ENCODE results near the gene PNPLA7. TPM values are rescaled to one million over a fixed set of nuclear protein-coding genes. Genes with fewer than 3 reads are reported as not detected.

Gene PNPLA7
- total RNA-seq, 4 donors from 2014 or later: 13.0 to 34.3 (median 29.2) TPM

DNA sequence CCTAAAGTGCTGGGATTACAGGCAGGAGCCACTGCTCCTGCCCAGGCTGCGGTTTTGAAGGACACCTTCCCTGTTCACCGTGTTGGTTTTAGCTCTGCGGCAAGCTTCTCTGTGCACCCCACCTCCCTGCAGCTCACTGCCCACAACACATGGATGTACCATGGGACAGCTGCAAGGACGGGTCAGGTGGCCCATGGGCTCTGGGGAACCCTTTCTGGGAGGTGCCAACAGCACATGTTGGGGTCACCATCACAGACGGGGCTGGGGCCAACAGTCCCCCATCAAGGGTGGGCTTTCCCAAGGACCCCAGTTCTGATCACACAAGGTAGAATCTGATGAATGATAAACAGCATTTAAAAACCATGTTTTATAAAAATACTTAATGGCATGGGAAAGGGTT, 134.8 kb downstream of the PNPLA7 start:
- TF ChIP-seq, protein P1, sequence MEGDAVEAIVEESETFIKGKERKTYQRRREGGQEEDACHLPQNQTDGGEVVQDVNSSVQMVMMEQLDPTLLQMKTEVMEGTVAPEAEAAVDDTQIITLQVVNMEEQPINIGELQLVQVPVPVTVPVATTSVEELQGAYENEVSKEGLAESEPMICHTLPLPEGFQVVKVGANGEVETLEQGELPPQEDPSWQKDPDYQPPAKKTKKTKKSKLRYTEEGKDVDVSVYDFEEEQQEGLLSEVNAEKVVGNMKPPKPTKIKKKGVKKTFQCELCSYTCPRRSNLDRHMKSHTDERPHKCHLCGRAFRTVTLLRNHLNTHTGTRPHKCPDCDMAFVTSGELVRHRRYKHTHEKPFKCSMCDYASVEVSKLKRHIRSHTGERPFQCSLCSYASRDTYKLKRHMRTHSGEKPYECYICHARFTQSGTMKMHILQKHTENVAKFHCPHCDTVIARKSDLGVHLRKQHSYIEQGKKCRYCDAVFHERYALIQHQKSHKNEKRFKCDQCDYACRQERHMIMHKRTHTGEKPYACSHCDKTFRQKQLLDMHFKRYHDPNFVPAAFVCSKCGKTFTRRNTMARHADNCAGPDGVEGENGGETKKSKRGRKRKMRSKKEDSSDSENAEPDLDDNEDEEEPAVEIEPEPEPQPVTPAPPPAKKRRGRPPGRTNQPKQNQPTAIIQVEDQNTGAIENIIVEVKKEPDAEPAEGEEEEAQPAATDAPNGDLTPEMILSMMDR (IDR thresholded peaks at IDR 0.05; ENCODE audit: low read depth): no peak

DNA sequence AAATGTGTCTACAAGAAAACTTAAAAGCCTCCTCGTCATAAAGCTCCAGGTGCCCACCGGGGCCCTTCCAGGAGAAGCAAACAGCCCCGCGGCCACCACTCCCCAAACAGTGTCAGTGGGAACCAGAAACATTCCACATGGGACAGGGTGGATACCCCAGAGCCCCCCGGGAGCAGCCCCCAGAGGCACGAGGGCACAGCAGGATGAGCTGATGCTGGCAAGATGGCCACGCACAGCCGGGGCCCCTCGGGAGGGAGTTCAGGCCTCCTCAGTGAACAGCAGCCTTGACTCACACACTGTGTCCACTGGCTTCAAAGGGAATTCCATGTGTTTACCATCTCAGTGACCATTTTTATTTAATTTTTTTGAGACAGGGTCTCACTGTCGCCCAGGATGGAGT, 137.8 kb downstream of the PNPLA7 start:
- TF ChIP-seq, protein P1 (IDR thresholded peaks at IDR 0.05; ENCODE audit: low read depth): no peak

DNA sequence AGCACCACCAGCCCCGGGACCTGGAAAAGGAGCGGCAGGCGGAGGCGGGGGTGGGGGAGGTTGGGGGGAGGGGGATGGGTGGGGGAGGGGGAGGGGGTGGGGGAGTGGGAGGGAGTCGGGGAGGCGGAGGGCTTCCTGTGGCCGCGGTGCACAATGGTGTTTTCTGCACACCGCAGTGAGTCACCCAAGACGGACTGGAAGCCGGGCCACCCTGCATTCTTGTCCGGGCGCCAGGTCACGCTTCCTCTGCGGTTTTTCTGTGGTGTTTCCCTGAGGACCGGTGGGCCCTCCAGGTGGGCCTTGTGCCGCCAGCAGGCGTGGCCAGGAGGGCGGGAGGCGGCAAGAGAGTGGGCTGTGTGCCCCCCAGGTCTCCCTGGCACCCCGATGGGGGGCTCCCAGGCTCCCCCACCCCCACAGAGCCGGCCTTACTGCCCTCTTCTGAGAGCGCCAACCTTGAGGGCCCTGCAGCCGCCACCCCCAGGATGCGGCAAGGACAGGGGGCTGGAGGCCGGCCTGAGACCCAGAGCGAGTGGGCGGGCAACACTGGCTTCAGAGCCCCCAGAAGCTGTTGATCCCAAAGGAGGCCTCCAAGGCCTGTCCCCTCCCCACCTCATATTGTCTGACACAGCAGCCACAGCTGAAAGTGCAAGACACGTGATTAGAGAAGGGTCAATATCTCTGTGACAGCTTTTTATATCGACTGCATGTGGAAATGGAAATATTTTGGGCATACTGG, 138.4 kb downstream of the PNPLA7 start:
- TF ChIP-seq, protein P1 (IDR thresholded peaks at IDR 0.05; ENCODE audit: low read depth): no peak

DNA sequence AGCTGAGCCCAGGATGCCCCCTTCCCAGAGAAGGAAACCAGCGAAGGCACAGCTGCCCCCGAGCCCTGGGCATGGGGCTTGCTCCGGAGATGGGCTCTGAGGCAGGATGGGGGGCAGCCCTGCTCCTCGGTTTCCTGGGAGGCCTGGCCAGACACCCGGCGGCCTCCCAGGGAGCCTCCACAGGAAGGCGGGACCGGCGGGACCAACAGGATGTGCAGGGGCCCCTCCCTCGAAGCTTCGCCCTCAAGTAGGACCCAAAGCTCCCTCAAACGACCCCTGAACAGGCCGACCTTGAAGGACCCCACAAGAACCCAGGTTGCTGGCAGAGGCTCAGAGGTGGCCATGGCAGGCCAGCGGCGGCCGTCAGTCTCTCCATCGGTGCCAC, 138.9 kb downstream of the PNPLA7 start:
- TF ChIP-seq, protein P1 (IDR thresholded peaks at IDR 0.05; ENCODE audit: low read depth): no peak

DNA sequence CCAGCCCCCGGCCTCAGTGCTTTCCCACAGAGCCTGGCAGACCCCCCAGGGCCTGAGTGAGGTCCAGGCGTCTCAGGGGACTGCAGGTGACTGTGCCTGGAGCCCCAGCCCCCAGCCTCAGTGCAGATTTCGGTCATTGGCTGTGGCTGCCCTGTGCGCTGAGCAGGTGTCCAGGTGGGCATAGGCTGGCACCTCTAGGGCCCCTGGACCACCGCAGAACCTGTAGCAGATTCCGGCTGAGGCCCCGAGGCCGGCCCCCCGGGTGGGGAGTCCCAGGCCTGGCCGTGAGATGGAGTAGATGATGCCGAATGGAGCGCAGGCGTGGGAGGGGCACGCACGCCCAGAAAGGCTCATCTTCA, 139.3 kb downstream of the PNPLA7 start:
- TF ChIP-seq, protein P1 (IDR thresholded peaks at IDR 0.05; ENCODE audit: low read depth): no peak

Other genes with a start within 250 kb of the PNPLA7 start
- gene NRARP, start 248.1 kb downstream of the PNPLA7 start, total RNA-seq: 10 to 100 TPM in 1 of 4 donors, 1 to 10 TPM in 2, under 1 TPM in 1; 0.51 to 11.5 (median 2.9) TPM
- gene EXD3, start 127.2 kb downstream of the PNPLA7 start, total RNA-seq: 10 to 100 TPM in 2 of 4 donors, 1 to 10 TPM in 2; 7.5 to 44.6 (median 10.5) TPM
- 1 to 10 TPM; 1.4 to 5.3 (median 2.4) TPM for gene NOXA1, start 127.0 kb downstream of the PNPLA7 start, total RNA-seq
- not detected for gene ENTPD8, start 109.0 kb downstream of the PNPLA7 start, total RNA-seq
- 10 to 100 TPM; 17.7 to 37.5 (median 25.2) TPM for gene NSMF, start 91.1 kb downstream of the PNPLA7 start, total RNA-seq
- 100 to 1,000 TPM in 1 of 4 donors, 10 to 100 TPM in 3; 55.3 to 152 (median 64.7) TPM for gene MRPL41, start 1.5 kb upstream of the PNPLA7 start, total RNA-seq
- gene DPH7, start 28.5 kb upstream of the PNPLA7 start, total RNA-seq: 10 to 100 TPM; 17.0 to 44.1 (median 22.6) TPM
- gene ZMYND19, start 40.1 kb upstream of the PNPLA7 start, total RNA-seq: 10 to 100 TPM in 3 of 4 donors, 1 to 10 TPM in 1; 6.8 to 12.2 (median 10.7) TPM
- gene ARRDC1, start 55.3 kb upstream of the PNPLA7 start, total RNA-seq: 10 to 100 TPM; 23.6 to 41.7 (median 33.7) TPM
- 100 to 1,000 TPM in 1 of 4 donors, 10 to 100 TPM in 3; 53.2 to 168 (median 65.9) TPM for gene EHMT1, start 68.6 kb upstream of the PNPLA7 start, total RNA-seq